Measurements from ENCODE around the gene COL26A1. TPM values are rescaled to one million over a fixed set of nuclear protein-coding genes. Genes with fewer than 3 reads are reported as not detected.

The COL26A1 gene
- total RNA-seq, 3 donors from 2014 or later, result not detected

- no peak for ATAC-seq
- Histone ChIP-seq H3K9me3 (no peaks in the 10 kb centered on the region), H3K36me3 (ENCODE audit: low read depth) (no peaks in the 10 kb centered on the region), H3K4me3 (no peak overlapping the region), H3K4me1 (ENCODE audit: low read depth) (no peaks in the 10 kb centered on the region)
- intact Hi-C loops (cut with DNase I, micrococcal nuclease), result no loop called here
- DNase-seq, result no peak
- TF ChIP-seq CTCF (IDR thresholded peaks at IDR 0.05), result no peak
Measured at GRCh38 chr7:101401390-101402080, 38.9 kb downstream of the COL26A1 start.

GRCh38 chr7:101402081-101402779 lies 39.6 kb downstream of the COL26A1 start:
- no peak overlapping the region for H3K4me3 ChIP-seq
- TF ChIP-seq CTCF (IDR thresholded peaks at IDR 0.05), result no peak
- intact Hi-C loops (cut with DNase I, micrococcal nuclease), result no loop called here
- DNase-seq (no peak), ATAC-seq (no peak)
- no peaks in the 10 kb centered on the region for H3K9me3 ChIP-seq
- H3K36me3 ChIP-seq (ENCODE audit: low read depth), result no peaks in the 10 kb centered on the region
- H3K4me1 ChIP-seq (ENCODE audit: low read depth), result no peaks in the 10 kb centered on the region

- TF ChIP-seq CTCF (IDR thresholded peaks at IDR 0.05), result no peak
- Histone ChIP-seq H3K4me3 (no peak overlapping the region), H3K9me3 (no peaks in the 10 kb centered on the region), H3K4me1 (ENCODE audit: low read depth) (no peaks in the 10 kb centered on the region), H3K36me3 (ENCODE audit: low read depth) (no peaks in the 10 kb centered on the region)
- ATAC-seq (no peak), DNase-seq (no peak)
- intact Hi-C loops (cut with DNase I, micrococcal nuclease), result no loop called here
Measured at GRCh38 chr7:101402835-101403234, 40.2 kb downstream of the COL26A1 start.

- no peak for ATAC-seq
- no peak for DNase-seq
- Histone ChIP-seq H3K36me3 (ENCODE audit: low read depth) (no peaks in the 10 kb centered on the region), H3K4me3 (no peak overlapping the region), H3K9me3 (peaks cover 10% of the 10 kb centered on the region), H3K4me1 (ENCODE audit: low read depth) (no peaks in the 10 kb centered on the region)
- no peak for TF ChIP-seq CTCF (IDR thresholded peaks at IDR 0.05)
- intact Hi-C loops (cut with DNase I, micrococcal nuclease), result no loop called here
Measured at GRCh38 chr7:101405474-101406067, 42.9 kb downstream of the COL26A1 start.

- H3K4me3 ChIP-seq, result no peak overlapping the region
- ATAC-seq (peak; percentile 69), DNase-seq (peak in 2 of 3 donors; percentile 45)
- peaks cover 10% of the 10 kb centered on the region for H3K9me3 ChIP-seq
- no peaks in the 10 kb centered on the region for H3K4me1 ChIP-seq (ENCODE audit: low read depth)
- intact Hi-C loops (cut with DNase I, micrococcal nuclease), result no loop called here
- TF ChIP-seq CTCF (IDR thresholded peaks at IDR 0.05), result peak; percentile 78
- no peaks in the 10 kb centered on the region for H3K36me3 ChIP-seq (ENCODE audit: low read depth)
Measured at GRCh38 chr7:101410743-101411507, 48.2 kb downstream of the COL26A1 start.
